AG04450 (cell line): Measurements from ENCODE around the gene OTC. TPM values are rescaled to one million over a fixed set of nuclear protein-coding genes. Genes with fewer than 3 reads are reported as not detected.
A peak's percentile ranks its signal among the peaks of the same experiment; 100 is the strongest.

Experiments
- CTCF ChIA-PET: fragments of 300-600, 350-600 bp; formaldehyde crosslinking; extraction: SDS; loops from one replicate; lab custom pipeline; 2022; ENCODE audit warnings: antibody characterized with exemption, inconsistent platforms; lab: Charles Lee
- POLR2A ChIA-PET: fragments of 350-600 bp; formaldehyde crosslinking; extraction: SDS; loops from one replicate; lab custom pipeline; 2021; ENCODE audit warnings: antibody characterized with exemption, inconsistent platforms; lab: Yijun Ruan, JAX
- DNase-seq: peaks from one replicate; pipeline ENCODE4 v3.0.0-alpha.2; 2011; ENCODE audit warnings: low read depth, low spot score
- H3K27ac ChIP-seq: one replicate; pipeline ENCODE4 v1.5.1; 2012; ENCODE audit warnings: low read depth, low read length, control low read depth
- H3K27me3 ChIP-seq: one replicate; pipeline ENCODE4 v1.6.0; 2012; ENCODE audit warnings: low read length; ENCODE audit not compliant: control insufficient read depth, insufficient read depth
- H3K4me3 ChIP-seq: 2 replicates; pipeline ENCODE4 v1.5.1; 2011; ENCODE audit warnings: mild to moderate bottlenecking, low read depth, low read length, control low read depth
- H3K9me3 ChIP-seq: 2 replicates; pipeline ENCODE4 v1.5.1; 2012; ENCODE audit warnings: low read length; ENCODE audit not compliant: control insufficient read depth, insufficient read depth
- CTCF ChIP-seq: IDR thresholded peaks from 2 replicates; pipeline ENCODE4 v1.5.1; 2011; ENCODE audit warnings: low read depth, low read length, control low read depth, inconsistent platforms
- polyA plus RNA-seq: library from polyadenylated mRNA; depleted of rRNA; stranded (reverse); fragments of >200 nt; gene quantifications from 2 replicates; pipeline ENCODE4 v1.2.3, GENCODE V29; 2011

OTC gene
- polyA plus RNA-seq, 1 experiment, result not detected

- DNase-seq, result no peak
- POLR2A ChIA-PET, result no interaction called here
These were observed 16.4 kb downstream of the OTC start for GRCh38 chrX:38368774-38369173.

GRCh38 chrX:38371641-38372040, 19.2 kb downstream of the OTC start:
- ChIA-PET POLR2A (no interaction called here), CTCF (no interaction called here)
- H3K9me3 ChIP-seq, result no peaks in the 10 kb centered on the region
- H3K27me3 ChIP-seq, result no peaks in the 10 kb centered on the region
- H3K27ac ChIP-seq, result no peak overlapping the region
- no peak for TF ChIP-seq CTCF
- no peak for DNase-seq
- H3K4me3 ChIP-seq, result no peak overlapping the region

More at GRCh38 chrX:38368774-38369173, 16.4 kb downstream of the OTC start:
- TF ChIP-seq CTCF, result no peak
- Histone ChIP-seq H3K27ac (no peak overlapping the region), H3K27me3 (no peaks in the 10 kb centered on the region), H3K9me3 (no peaks in the 10 kb centered on the region), H3K4me3 (no peak overlapping the region)
- CTCF ChIA-PET, result no interaction called here

GRCh38 chrX:38374431-38374830, 22.0 kb downstream of the OTC start:
- Histone ChIP-seq H3K27me3 (no peaks in the 10 kb centered on the region), H3K4me3 (no peak overlapping the region), H3K9me3 (no peaks in the 10 kb centered on the region), H3K27ac (no peak overlapping the region)
- ChIA-PET POLR2A (no interaction called here), CTCF (no interaction called here)
- no peak for DNase-seq
- no peak for TF ChIP-seq CTCF

- H3K4me3 ChIP-seq, result no peak overlapping the region
- no peak for DNase-seq
- CTCF ChIA-PET, result no interaction called here
- H3K27ac ChIP-seq, result no peak overlapping the region
- TF ChIP-seq CTCF, result peak; percentile 51
- no peaks in the 10 kb centered on the region for H3K9me3 ChIP-seq
- no peaks in the 10 kb centered on the region for H3K27me3 ChIP-seq
- POLR2A ChIA-PET, result no interaction called here
These were observed 23.5 kb downstream of the OTC start for GRCh38 chrX:38375891-38376290.

- POLR2A ChIA-PET, result no interaction called here
- CTCF ChIA-PET, result no interaction called here
- no peak for TF ChIP-seq CTCF
- Histone ChIP-seq H3K27ac (no peak overlapping the region), H3K4me3 (no peak overlapping the region), H3K9me3 (no peaks in the 10 kb centered on the region), H3K27me3 (no peaks in the 10 kb centered on the region)
- DNase-seq, result no peak
These were observed 24.3 kb downstream of the OTC start for GRCh38 chrX:38376747-38377146.
